Fibroblast of pulmonary artery (primary cell): ENCODE results near the gene ROS1.
"Not testable (repeated sequence)": the region's sequence is repeated elsewhere in the genome, so short reads cannot be mapped to it uniquely, and the experiment has no call there.

Source experiments
- DNase-seq: peaks from one replicate; pipeline ENCODE4 v3.0.0-alpha.2; 2010; ENCODE audit warnings: low read depth
- H3K4me3 ChIP-seq: replicated peaks from 2 replicates; pipeline ENCODE4 v1.5.1; 2011; ENCODE audit warnings: low read depth, mild to moderate bottlenecking, control low read depth, low read length, moderate library complexity
- TF ChIP-seq, protein P1 (sequence below): IDR thresholded peaks from 2 replicates; pipeline ENCODE4 v1.5.1; 2011; ENCODE audit warnings: mild to moderate bottlenecking, control low read depth, low read length, inconsistent platforms; ENCODE audit errors: missing control alignments

Gene ROS1

DNA sequence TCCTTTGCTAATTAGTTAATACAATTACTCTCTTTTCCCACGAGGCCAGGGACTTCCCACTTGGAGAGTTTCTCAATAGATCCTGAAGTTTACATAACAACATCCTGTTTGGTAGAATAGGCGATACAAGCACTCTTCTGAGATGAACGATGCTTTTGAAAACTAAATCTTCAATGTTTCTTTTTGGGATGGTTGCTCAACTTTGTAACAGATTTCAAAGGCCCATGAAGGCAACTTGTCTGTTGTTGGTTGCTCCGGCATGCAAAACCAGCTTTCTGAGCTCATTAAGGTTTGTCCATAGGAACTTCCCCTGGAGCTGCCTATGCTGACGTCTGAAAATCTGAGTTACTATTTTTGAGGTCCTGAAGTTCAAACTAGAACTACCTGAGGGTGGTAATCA lies 25.9 kb upstream of the ROS1 start:
- H3K4me3 ChIP-seq, result no peak overlapping the region
- peak; percentile 30 for DNase-seq
- TF ChIP-seq, protein P1, sequence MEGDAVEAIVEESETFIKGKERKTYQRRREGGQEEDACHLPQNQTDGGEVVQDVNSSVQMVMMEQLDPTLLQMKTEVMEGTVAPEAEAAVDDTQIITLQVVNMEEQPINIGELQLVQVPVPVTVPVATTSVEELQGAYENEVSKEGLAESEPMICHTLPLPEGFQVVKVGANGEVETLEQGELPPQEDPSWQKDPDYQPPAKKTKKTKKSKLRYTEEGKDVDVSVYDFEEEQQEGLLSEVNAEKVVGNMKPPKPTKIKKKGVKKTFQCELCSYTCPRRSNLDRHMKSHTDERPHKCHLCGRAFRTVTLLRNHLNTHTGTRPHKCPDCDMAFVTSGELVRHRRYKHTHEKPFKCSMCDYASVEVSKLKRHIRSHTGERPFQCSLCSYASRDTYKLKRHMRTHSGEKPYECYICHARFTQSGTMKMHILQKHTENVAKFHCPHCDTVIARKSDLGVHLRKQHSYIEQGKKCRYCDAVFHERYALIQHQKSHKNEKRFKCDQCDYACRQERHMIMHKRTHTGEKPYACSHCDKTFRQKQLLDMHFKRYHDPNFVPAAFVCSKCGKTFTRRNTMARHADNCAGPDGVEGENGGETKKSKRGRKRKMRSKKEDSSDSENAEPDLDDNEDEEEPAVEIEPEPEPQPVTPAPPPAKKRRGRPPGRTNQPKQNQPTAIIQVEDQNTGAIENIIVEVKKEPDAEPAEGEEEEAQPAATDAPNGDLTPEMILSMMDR, result no peak

DNA sequence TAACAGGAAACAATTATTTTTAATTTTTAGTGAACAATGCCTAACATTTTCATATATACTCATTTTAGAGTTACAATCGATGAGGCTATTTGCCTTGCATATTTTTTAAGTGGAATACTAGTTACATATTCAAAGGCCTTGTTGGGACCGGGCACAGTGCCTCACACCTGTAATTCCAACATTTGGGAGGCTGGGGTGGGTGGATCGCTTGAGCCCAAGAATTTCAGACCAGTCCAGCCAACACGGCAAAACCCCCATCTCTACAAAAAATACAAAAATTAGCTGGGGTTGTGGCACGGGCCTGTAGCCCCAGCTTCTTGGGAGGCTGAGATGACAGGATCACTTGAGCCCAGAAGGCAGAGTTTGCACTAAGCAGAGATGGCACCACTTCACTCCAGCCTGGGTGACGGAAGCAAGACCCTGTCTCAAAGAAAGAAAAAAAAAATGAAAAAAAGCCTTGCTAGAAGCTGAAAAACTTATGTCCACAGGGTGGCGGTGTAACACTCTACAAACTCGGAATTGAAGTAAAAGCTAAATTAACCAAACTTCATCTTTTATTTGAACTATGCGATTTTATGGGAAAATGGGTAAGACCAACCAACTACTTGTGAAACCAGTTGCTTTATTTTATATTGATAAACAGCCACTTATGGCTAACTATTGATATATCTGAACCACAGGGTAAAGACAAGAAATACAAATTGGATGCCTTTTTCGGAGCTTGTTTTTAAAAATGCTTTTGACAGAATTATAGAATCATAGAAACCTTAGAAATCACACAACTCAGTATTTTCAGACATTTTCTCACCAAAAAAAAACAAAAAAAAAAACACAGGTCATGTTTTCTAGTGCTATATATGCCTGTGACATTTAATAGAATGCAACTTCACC lies 24.1 kb upstream of the ROS1 start:
- H3K4me3 ChIP-seq, result no peak overlapping the region
- TF ChIP-seq, protein P1, result peak; percentile 71
- DNase-seq, result peak; percentile 91

DNA sequence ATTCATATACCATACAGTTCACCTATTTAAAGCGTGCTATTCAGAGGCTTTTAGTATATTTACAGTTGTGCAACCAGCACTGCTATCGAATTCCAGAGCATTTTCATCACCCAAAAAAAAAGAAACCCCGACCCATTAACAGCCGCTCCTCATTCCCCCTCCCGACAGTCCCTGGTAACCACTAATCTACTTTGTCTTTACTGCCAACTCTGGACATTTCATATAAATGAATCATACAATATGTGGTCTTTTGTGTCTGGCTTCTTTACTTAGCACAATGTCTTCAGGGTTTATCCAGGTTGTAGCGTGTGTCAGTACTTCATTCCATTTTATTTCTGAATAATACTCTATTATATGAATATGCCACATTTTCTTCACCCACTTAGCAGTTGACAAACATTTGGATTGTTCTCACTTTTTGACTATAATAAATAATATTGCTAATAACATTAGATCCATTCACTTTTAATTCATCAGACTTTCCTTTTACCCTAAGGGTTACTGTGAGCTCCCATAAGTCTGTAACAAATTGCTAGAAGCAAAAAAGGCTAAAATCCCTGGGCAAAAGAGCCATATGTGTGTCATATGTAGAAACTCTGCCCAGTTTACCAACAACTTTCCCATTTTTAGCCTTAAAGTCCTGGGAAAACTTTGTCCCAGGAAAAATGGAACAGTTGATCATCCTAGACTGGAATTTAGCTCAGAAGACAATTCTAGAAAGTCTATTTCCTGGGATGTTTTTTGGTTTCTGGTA lies 23.2 kb upstream of the ROS1 start:
- H3K4me3 ChIP-seq, result no peak overlapping the region

DNA sequence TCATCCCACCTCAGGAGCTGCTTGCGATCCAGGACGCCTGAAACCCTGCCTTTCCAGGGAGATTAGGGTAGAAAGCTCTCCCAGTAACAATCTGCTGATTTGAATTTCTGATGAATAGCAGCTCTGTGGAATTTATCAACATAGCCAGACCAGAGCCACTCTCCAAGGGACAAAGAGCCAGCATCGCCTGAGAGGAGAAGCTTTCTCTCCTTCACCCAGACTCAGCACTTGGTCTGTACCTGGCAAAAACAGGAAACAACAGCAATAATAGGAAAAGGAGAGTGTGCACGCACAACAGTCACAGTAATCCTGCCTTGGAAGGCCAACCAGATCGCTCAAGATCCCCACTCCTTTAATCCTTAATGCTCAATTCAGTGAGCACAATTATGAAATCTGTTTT lies 22.3 kb upstream of the ROS1 start:
- TF ChIP-seq, protein P1, result no peak
- no peak for DNase-seq
- H3K4me3 ChIP-seq, result no peak overlapping the region

More for the DNA sequence above, 23.2 kb upstream of the ROS1 start:
- TF ChIP-seq, protein P1, result no peak
- peak; percentile 95 for DNase-seq

DNA sequence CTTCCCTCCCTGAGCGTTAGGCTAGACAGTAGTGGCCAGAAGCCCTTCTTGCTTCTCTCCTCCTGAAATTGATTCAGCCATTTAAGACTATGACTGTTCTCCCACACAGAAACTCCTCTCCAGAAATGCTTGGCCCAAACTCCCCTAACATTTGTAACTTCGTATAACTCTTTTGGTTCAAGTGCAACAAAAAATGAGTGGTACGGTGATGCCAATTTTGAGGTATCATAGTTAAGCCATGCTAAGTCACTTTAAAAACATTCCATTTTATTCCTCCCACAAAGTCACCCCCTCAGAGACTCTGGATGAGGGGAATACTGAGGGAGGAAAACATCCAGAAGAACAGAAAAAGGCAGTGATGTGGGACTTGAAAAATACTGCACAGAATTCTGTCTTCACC lies 21.1 kb upstream of the ROS1 start:
- DNase-seq, result no peak
- TF ChIP-seq, protein P1, result no peak
- H3K4me3 ChIP-seq, result no peak overlapping the region

DNA sequence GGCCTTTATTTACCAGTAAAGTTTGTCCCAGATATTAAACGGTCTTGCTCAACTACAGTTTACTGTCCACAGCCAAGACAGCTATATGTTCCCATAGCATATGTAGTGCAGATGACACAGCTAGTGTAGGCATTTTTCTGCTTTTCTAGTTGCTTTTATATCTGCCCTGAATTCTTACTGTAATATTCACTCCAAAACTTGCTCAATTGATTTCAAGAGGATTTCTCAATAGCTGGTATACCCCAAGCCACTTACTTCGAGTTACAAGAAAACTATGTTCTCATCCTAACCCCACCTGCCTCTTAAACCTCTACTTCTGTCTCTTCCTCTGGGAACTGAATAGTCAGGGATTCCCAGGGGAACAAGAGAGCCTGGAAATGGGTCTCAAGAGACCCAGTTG lies 18.9 kb upstream of the ROS1 start:
- peak; percentile 73 for DNase-seq
- TF ChIP-seq, protein P1, result no peak
- H3K4me3 ChIP-seq, result no peak overlapping the region

DNA sequence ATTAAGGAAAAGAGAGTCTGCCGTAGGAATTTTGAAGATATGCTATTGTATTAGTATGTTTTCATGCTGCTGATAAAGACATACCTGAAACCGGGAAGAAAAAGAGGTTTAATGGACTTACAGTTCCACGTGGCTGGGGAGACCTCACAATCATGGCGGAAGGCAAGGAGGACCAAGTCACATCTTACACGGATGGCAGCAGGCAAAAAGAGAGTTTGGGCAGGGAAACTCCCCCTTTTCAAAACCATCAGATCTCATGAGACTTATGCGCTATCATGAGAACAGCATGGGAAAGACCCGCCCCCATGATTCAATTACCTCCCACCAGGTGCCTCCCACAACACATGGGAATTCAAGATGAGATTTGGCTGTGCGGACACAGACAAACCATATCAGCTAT lies 16.6 kb upstream of the ROS1 start:
- not testable (repeated sequence) for DNase-seq, H3K4me3 ChIP-seq
